CD14-positive monocyte (primary cell): ENCODE data around the gene GABBR2. TPM values are rescaled to one million over a fixed set of nuclear protein-coding genes. Genes with fewer than 3 reads are reported as not detected.

ENCODE experiments used
- DNase-seq, 3 donors: peaks; one replicate each; pipeline ENCODE4 v3.0.0-alpha.2; 2011 to 2022
- H2AFZ ChIP-seq: 2 replicates; pipeline ENCODE4 v1.6.0; 2012; ENCODE audit warnings: mild to moderate bottlenecking, low read depth, low read length, inconsistent platforms; ENCODE audit not compliant: insufficient read depth, poor library complexity, severe bottlenecking
- H3K27ac ChIP-seq, 2 donors: 1 replicate in 1 of 2; 2 replicates in 1 of 2; pipeline ENCODE4 v1.5.1; 2012 to 2013; ENCODE audit warnings: low read length in 2 of 2, control low read depth in 1 of 2, inconsistent platforms in 1 of 2, low read depth in 1 of 2, mild to moderate bottlenecking in 1 of 2
- H3K27me3 ChIP-seq, 2 donors: one replicate each; pipeline versions ENCODE4 v1.6.0 to v1.6.1; 2011 to 2013; ENCODE audit warnings: low read length in 2 of 2; ENCODE audit not compliant: control insufficient read depth in 2 of 2, insufficient read depth in 2 of 2
- H3K36me3 ChIP-seq, 2 donors: replicated peaks in 1 of 2; 1 replicate in 1 of 2; 2 replicates in 1 of 2; pipeline versions ENCODE4 v1.5.1 to v1.6.1; 2012 to 2013; ENCODE audit warnings: low read length in 2 of 2, control low read depth in 1 of 2, inconsistent platforms in 1 of 2, mild to moderate bottlenecking in 1 of 2; ENCODE audit not compliant: insufficient read depth in 2 of 2, control insufficient read depth in 1 of 2
- H3K4me1 ChIP-seq, 2 donors: 1 replicate in 1 of 2; 2 replicates in 1 of 2; pipeline versions ENCODE4 v1.5.1 to v1.6.1; 2012 to 2013; ENCODE audit warnings: low read length in 2 of 2, control low read depth in 1 of 2, inconsistent platforms in 1 of 2, mild to moderate bottlenecking in 1 of 2, moderate library complexity in 1 of 2; ENCODE audit not compliant: insufficient read depth in 2 of 2, control insufficient read depth in 1 of 2
- H3K4me2 ChIP-seq: replicated peaks from 2 replicates; pipeline ENCODE3; 2012; ENCODE audit warnings: low read length, moderate library complexity, mild to moderate bottlenecking; ENCODE audit not compliant: poor library complexity, severe bottlenecking; ENCODE audit errors: extremely low read depth
- H3K4me3 ChIP-seq, 3 experiments: fragments of 200-600 bp in 1 of 3; sonication (generic) in 1 of 3; replicated peaks in 1 of 3; 1 replicate in 2 of 3; 2 replicates in 1 of 3; pipeline ENCODE4 v1.5.1; 2011 to 2013; ENCODE audit warnings: low read length in 3 of 3, mild to moderate bottlenecking in 3 of 3, control low read depth in 2 of 3, low read depth in 2 of 3, inconsistent platforms in 1 of 3, moderate library complexity in 1 of 3
- H3K79me2 ChIP-seq: 2 replicates; pipeline ENCODE4 v1.6.0; 2012; ENCODE audit warnings: mild to moderate bottlenecking, control low read depth, inconsistent platforms, low read length, moderate library complexity; ENCODE audit not compliant: insufficient read depth
- H3K9ac ChIP-seq: 2 replicates; pipeline ENCODE4 v1.6.0; 2017; ENCODE audit warnings: low read length, mild to moderate bottlenecking; ENCODE audit not compliant: insufficient read depth, poor library complexity, severe bottlenecking
- H3K9me3 ChIP-seq, 2 donors: replicated peaks in 1 of 2; 1 replicate in 1 of 2; 2 replicates in 1 of 2; pipeline versions ENCODE4 v1.5.1 to v1.6.1; 2012 to 2013; ENCODE audit warnings: low read length in 2 of 2, control low read depth in 1 of 2; ENCODE audit not compliant: control insufficient read depth in 1 of 2, insufficient read depth in 1 of 2
- H4K20me1 ChIP-seq: 2 replicates; pipeline ENCODE4 v1.6.0; 2012; ENCODE audit warnings: mild to moderate bottlenecking, low read length, control low read depth, moderate library complexity; ENCODE audit not compliant: insufficient read depth
- H3K27ac Mint-ChIP-seq, 7 donors: one replicate each; pipeline ENCODE4 v1.8.0; 2020; ENCODE audit warnings: mild to moderate bottlenecking in 7 of 7, mixed read lengths in 7 of 7, moderate library complexity in 6 of 7, inconsistent platforms in 2 of 7
- H3K27me3 Mint-ChIP-seq, 3 donors: one replicate each; pipeline ENCODE4 v1.8.0; 2021 to 2022; ENCODE audit warnings: low read depth in 3 of 3, mild to moderate bottlenecking in 3 of 3, mixed read lengths in 3 of 3, moderate library complexity in 3 of 3, inconsistent platforms in 1 of 3
- H3K36me3 Mint-ChIP-seq, 2 donors: one replicate each; pipeline ENCODE4 v1.8.0; 2020; ENCODE audit warnings: mixed read lengths in 2 of 2, inconsistent platforms in 1 of 2, mild to moderate bottlenecking in 1 of 2
- H3K4me1 Mint-ChIP-seq: one replicate; pipeline ENCODE4 v1.8.0; 2020; ENCODE audit warnings: mild to moderate bottlenecking, mixed read lengths
- H3K4me3 Mint-ChIP-seq, 2 donors: one replicate each; pipeline ENCODE4 v1.8.0; 2020; ENCODE audit warnings: mild to moderate bottlenecking in 2 of 2, mixed read lengths in 2 of 2, moderate library complexity in 1 of 2
- H3K9me3 Mint-ChIP-seq, 7 donors: one replicate each; pipeline ENCODE4 v1.8.0; 2020 to 2022; ENCODE audit warnings: mixed read lengths in 7 of 7, mild to moderate bottlenecking in 6 of 7, moderate library complexity in 6 of 7, inconsistent platforms in 2 of 7
- CTCF ChIP-seq: fragments of 200-600 bp; IDR thresholded peaks from one replicate; pipeline ENCODE4 v1.8.0; 2022; ENCODE audit warnings: antibody characterized with exemption, mild to moderate bottlenecking
- WGBS: methylation state at CpG from one replicate; pipeline ENCODE4 v1.1.5; 2013; ENCODE audit warnings: missing lambda C conversion rate; ENCODE audit not compliant: insufficient coverage; 5-methylcytosine and 5-hydroxymethylcytosine counted together
- intact Hi-C, 2 donors: fragments of 100-400 bp; cut with micrococcal nuclease; formaldehyde crosslinking; loops; one replicate each; pipeline versions ENCODE4 v1.15.0 to v1.15.1; 2023
- polyA plus RNA-seq, 3 donors: library from polyadenylated mRNA; depleted of rRNA in 1 of 3; unstranded in 2 of 3; stranded (reverse) in 1 of 3; fragments of 300-500 nt in 2 of 3; fragments of >200 nt in 1 of 3; fragmentation: Illumina TruSeq in 2 of 3; gene quantifications; 1 replicate in 2 of 3; 2 replicates in 1 of 3; pipeline ENCODE4 v1.2.3, GENCODE V29; 2012 to 2021

Gene GABBR2
- polyA plus RNA-seq, 3 donors: not detected

GRCh38 chr9:98335661-98336060 lies 373.1 kb downstream of the GABBR2 start:
- 100% methylated on average over 1 of the region's 2 CpGs for WGBS
- no peaks in the 10 kb centered on the region for H3K36me3 Mint-ChIP-seq
- H3K4me3 Mint-ChIP-seq: no peak overlapping the region
- no peak overlapping the region for H3K27ac Mint-ChIP-seq
- DNase-seq: no peak
- peaks cover 0 to 6% (median 4%) of the 10 kb centered on the region in 7 donors for H3K9me3 Mint-ChIP-seq
- no peaks in the 10 kb centered on the region for H3K9me3 ChIP-seq
- H3K4me1 ChIP-seq: no peaks in the 10 kb centered on the region
- no peaks in the 10 kb centered on the region for H4K20me1 ChIP-seq
- no peaks in the 10 kb centered on the region for H3K4me1 Mint-ChIP-seq
- intact Hi-C loops: no loop called here
- no peak overlapping the region for H3K9ac ChIP-seq
- H3K4me2 ChIP-seq: no peak overlapping the region
- no peak overlapping the region for H3K4me3 ChIP-seq
- H3K79me2 ChIP-seq: no peaks in the 10 kb centered on the region
- H3K27me3 ChIP-seq: peaks cover 1 to 3% of the 10 kb centered on the region in 2 donors
- H3K27me3 Mint-ChIP-seq: peaks cover 3 to 5% (median 4%) of the 10 kb centered on the region in 3 donors
- H2AFZ ChIP-seq: no peak overlapping the region
- TF ChIP-seq CTCF: no peak
- no peak overlapping the region for H3K27ac ChIP-seq
- H3K36me3 ChIP-seq: no peaks in the 10 kb centered on the region

- Mint-ChIP-seq H3K4me1 (no peaks in the 10 kb centered on the region), H3K9me3 (peaks cover 0 to 6% (median 2%) of the 10 kb centered on the region in 7 donors), H3K4me3 (no peak overlapping the region), H3K36me3 (no peaks in the 10 kb centered on the region), H3K27ac (no peak overlapping the region), H3K27me3 (peaks cover 3 to 4% (median 3%) of the 10 kb centered on the region in 3 donors)
- Histone ChIP-seq H3K27ac (no peak overlapping the region), H3K4me2 (no peak overlapping the region), H3K36me3 (no peaks in the 10 kb centered on the region), H3K9ac (no peak overlapping the region), H3K27me3 (no peaks in the 10 kb centered on the region), H2AFZ (no peak overlapping the region), H3K4me1 (no peaks in the 10 kb centered on the region), H3K79me2 (no peaks in the 10 kb centered on the region), H4K20me1 (no peaks in the 10 kb centered on the region), H3K4me3 (no peak overlapping the region), H3K9me3 (no peaks in the 10 kb centered on the region)
- no CpG with 5 or more reads among the region's 3 CpGs for WGBS
- intact Hi-C loops: no loop called here
- no peak for DNase-seq
- no peak for TF ChIP-seq CTCF
Measured at GRCh38 chr9:98334796-98335195, 373.9 kb downstream of the GABBR2 start.
